HCT116 (cell line): Measurements from ENCODE around the gene GNAO1. TPM values are rescaled to one million over a fixed set of nuclear protein-coding genes. Genes with fewer than 3 reads are reported as not detected.

Experiments used
- ATAC-seq: fragments of 200-7000 bp; cut with Tn5 transposase; 2 replicates; pipeline ENCODE4 v1.9.1; 2020; ENCODE audit warnings: mild to moderate bottlenecking, moderate library complexity
- BruUV-seq: library from RNA; stranded (reverse); fragments of 400-500 nt; replicated peaks from 2 replicates; lab custom pipeline; 2021; lab: Mats Ljungman, UMichigan
- CTCF ChIA-PET: fragments of 300-600 bp; sonication (Branson Sonifier 250); formaldehyde crosslinking; loops from one replicate; lab custom pipeline; 2021; ENCODE audit warnings: antibody characterized with exemption; lab: Charles Lee
- POLR2A ChIA-PET: fragments of 300-600, 350-600 bp; sonication (Branson Sonifier 250); formaldehyde crosslinking; loops from one replicate; lab custom pipeline; 2021; ENCODE audit warnings: antibody characterized with exemption; lab: Charles Lee
- RAD21 ChIA-PET, 2 experiments: fragments of 300-600 bp; sonication (Branson Sonifier 250); formaldehyde crosslinking; loops; one replicate each; lab custom pipeline; 2023; ENCODE audit warnings: low total read pairs in 2 of 2; ENCODE audit not compliant: uncharacterized antibody in 2 of 2, unreplicated experiment in 2 of 2, low non-redundant PET in 1 of 2; lab: Charles Lee
- DNase-seq: peaks from one replicate; pipeline ENCODE4 v3.0.0-alpha.2; 2010; ENCODE audit warnings: low read depth, low spot score
- H2AFZ ChIP-seq: fragments of 200-600 bp; shearing (Covaris generic), sonication (generic); 2 replicates; pipeline ENCODE4 v1.6.1; 2017; ENCODE audit warnings: low read depth, mixed run types, mixed read lengths, antibody characterized with exemption, low read length; ENCODE audit not compliant: poor library complexity, severe bottlenecking
- H3K27ac ChIP-seq: 2 replicates; pipeline ENCODE4 v1.5.1; 2012; ENCODE audit warnings: low read depth, low read length
- H3K27me3 ChIP-seq: fragments of 200-600 bp; sonication (generic); 2 replicates; pipeline ENCODE4 v1.6.1; 2016; ENCODE audit warnings: mixed run types, low read length, mixed read lengths; ENCODE audit not compliant: insufficient read depth
- H3K36me3 ChIP-seq, 2 experiments: fragments of 200-500 bp in 1 of 2; fragments of 200-600 bp in 1 of 2; sonication (Bioruptor generic) in 1 of 2; sonication (generic) in 1 of 2; 2 replicates each; pipeline versions ENCODE4 v1.5.1 to v1.6.1; 2014 to 2016; ENCODE audit warnings: low read length in 2 of 2, inconsistent platforms in 1 of 2, mixed read lengths in 1 of 2, mixed run types in 1 of 2; ENCODE audit not compliant: insufficient read depth in 2 of 2, control insufficient read depth in 1 of 2
- H3K4me1 ChIP-seq, 2 experiments: fragments of 200-600 bp in 1 of 2; sonication (generic) in 1 of 2; 2 replicates each; pipeline versions ENCODE4 v1.5.1 to v1.6.1; 2012 to 2017; ENCODE audit warnings: low read length in 2 of 2, inconsistent platforms in 1 of 2, mild to moderate bottlenecking in 1 of 2, mixed read lengths in 1 of 2, mixed run types in 1 of 2, moderate library complexity in 1 of 2; ENCODE audit not compliant: insufficient read depth in 2 of 2, control insufficient read depth in 1 of 2
- H3K4me2 ChIP-seq: fragments of 200-600 bp; sonication (generic); 2 replicates; pipeline ENCODE4 v1.6.1; 2017; ENCODE audit warnings: mixed run types, low read length, mixed read lengths
- H3K4me3 ChIP-seq, 2 experiments: fragments of 200-600 bp in 1 of 2; sonication (generic) in 1 of 2; replicated peaks in 1 of 2; 2 replicates each; pipeline ENCODE4 v1.5.1; 2011 to 2016; ENCODE audit warnings: low read length in 2 of 2, control low read depth in 1 of 2, low read depth in 1 of 2, mild to moderate bottlenecking in 1 of 2, mixed read lengths in 1 of 2, mixed run types in 1 of 2
- H3K79me2 ChIP-seq: fragments of 200-600 bp; sonication (generic); 2 replicates; pipeline ENCODE4 v1.6.1; 2017; ENCODE audit warnings: mild to moderate bottlenecking, mixed run types, low read length, moderate library complexity, mixed read lengths; ENCODE audit not compliant: insufficient read depth
- H3K9ac ChIP-seq: fragments of 200-600 bp; sonication (generic); 2 replicates; pipeline ENCODE4 v1.6.1; 2016; ENCODE audit warnings: low read length, mixed read lengths
- H3K9me2 ChIP-seq: fragments of 200-600 bp; sonication (generic), shearing (Covaris generic); 2 replicates; pipeline ENCODE4 v1.6.1; 2017; ENCODE audit warnings: mixed run types, mild to moderate bottlenecking, moderate library complexity; ENCODE audit not compliant: insufficient read depth
- H3K9me3 ChIP-seq, 2 experiments: fragments of 200-500 bp in 1 of 2; fragments of 200-600 bp in 1 of 2; sonication (Bioruptor generic) in 1 of 2; sonication (generic) in 1 of 2; 2 replicates each; pipeline ENCODE4 v1.6.1; 2014 to 2017; ENCODE audit warnings: low read length in 2 of 2, mixed read lengths in 2 of 2, inconsistent platforms in 1 of 2, low read depth in 1 of 2, mild to moderate bottlenecking in 1 of 2, mixed run types in 1 of 2, moderate library complexity in 1 of 2; ENCODE audit not compliant: control insufficient read depth in 1 of 2, insufficient read depth in 1 of 2
- H4K20me1 ChIP-seq: fragments of 200-600 bp; sonication (generic), shearing (Covaris generic); 2 replicates; pipeline ENCODE4 v1.6.1; 2017; ENCODE audit warnings: mixed run types, mild to moderate bottlenecking, moderate library complexity; ENCODE audit not compliant: insufficient read depth
- CBX3 ChIP-seq: IDR thresholded peaks from 2 replicates; pipeline ENCODE4 v1.6.1; 2012; ENCODE audit warnings: low read depth
- CEBPB ChIP-seq: IDR thresholded peaks from 2 replicates; pipeline ENCODE4 v1.6.1; 2012; ENCODE audit warnings: low read depth
- EGR1 ChIP-seq: IDR thresholded peaks from 2 replicates; pipeline ENCODE4 v1.6.1; 2012; ENCODE audit warnings: low read depth
- ELF1 ChIP-seq: IDR thresholded peaks from 2 replicates; pipeline ENCODE4 v1.6.1; 2012; ENCODE audit warnings: low read depth, borderline replicate concordance
- EZH2 ChIP-seq: fragments of 200-600 bp; sonication (generic); IDR thresholded peaks from 2 replicates; pipeline ENCODE4 v1.6.1; 2017; ENCODE audit warnings: antibody characterized with exemption, mixed run types
- EZH2phosphoT487 ChIP-seq: fragments of 200-600 bp; IDR thresholded peaks from 2 replicates; pipeline ENCODE4 v1.6.1; 2018; ENCODE audit warnings: antibody characterized with exemption, borderline replicate concordance
- FOSL1 ChIP-seq: IDR thresholded peaks from 2 replicates; pipeline ENCODE4 v1.6.1; 2012; ENCODE audit warnings: low read depth
- POLR2A ChIP-seq: IDR thresholded peaks from 2 replicates; pipeline ENCODE4 v1.7.0; 2011; ENCODE audit warnings: borderline replicate concordance; ENCODE audit not compliant: insufficient read depth, insufficient read length; ENCODE audit errors: extremely low read depth
- POLR2AphosphoS5 ChIP-seq: IDR thresholded peaks from 2 replicates; pipeline ENCODE4 v1.6.1; 2011; ENCODE audit warnings: mild to moderate bottlenecking, low read depth, low read length, moderate library complexity
- RAD21 ChIP-seq: IDR thresholded peaks from 2 replicates; pipeline ENCODE4 v1.6.1; 2012; ENCODE audit warnings: low read depth, mild to moderate bottlenecking
- SIN3A ChIP-seq: IDR thresholded peaks from 2 replicates; pipeline ENCODE4 v1.6.1; 2012; ENCODE audit warnings: low read depth
- SP1 ChIP-seq: IDR thresholded peaks from 2 replicates; pipeline ENCODE4 v1.6.1; 2012; ENCODE audit warnings: low read depth
- YY1 ChIP-seq: IDR thresholded peaks from 2 replicates; pipeline ENCODE4 v1.6.1; 2011; ENCODE audit warnings: low read length, low read depth, moderate library complexity, mild to moderate bottlenecking; ENCODE audit not compliant: insufficient replicate concordance; ENCODE audit errors: extremely low read depth
- ZFX ChIP-seq: fragments of 450-650 bp; IDR thresholded peaks from 2 replicates; pipeline ENCODE4 v1.6.1; 2017
- ZNF274 ChIP-seq: fragments of 200-500 bp; sonication (Bioruptor generic); IDR thresholded peaks from 2 replicates; pipeline ENCODE4 v1.6.1; 2014; ENCODE audit warnings: mild to moderate bottlenecking, low read depth, low read length, inconsistent platforms
- intact Hi-C: fragments of 100-400 bp; cut with micrococcal nuclease; formaldehyde crosslinking; loops from 2 replicates; pipeline ENCODE4 v1.10.0; 2022
- total RNA-seq: library from RNA; stranded (reverse); gene quantifications from one replicate; pipeline ENCODE4 v1.2.1, GENCODE V29; 2021; ENCODE audit not compliant: unreplicated experiment
- TF ChIP-seq, protein P1 (sequence below): IDR thresholded peaks from 2 replicates; pipeline ENCODE4 v1.6.1; 2012
- TF ChIP-seq, protein P2 (sequence below): IDR thresholded peaks from 2 replicates; pipeline ENCODE4 v1.6.1; 2011; ENCODE audit warnings: mild to moderate bottlenecking, low read length, moderate library complexity; ENCODE audit not compliant: insufficient replicate concordance; ENCODE audit errors: extremely low read depth
- TF ChIP-seq, protein P3 (sequence below): IDR thresholded peaks from 2 replicates; pipeline ENCODE4 v1.6.1; 2012; ENCODE audit warnings: low read depth

The GNAO1 gene
- total RNA-seq, 1 experiment from 2014 or later = 0.12 TPM

DNA sequence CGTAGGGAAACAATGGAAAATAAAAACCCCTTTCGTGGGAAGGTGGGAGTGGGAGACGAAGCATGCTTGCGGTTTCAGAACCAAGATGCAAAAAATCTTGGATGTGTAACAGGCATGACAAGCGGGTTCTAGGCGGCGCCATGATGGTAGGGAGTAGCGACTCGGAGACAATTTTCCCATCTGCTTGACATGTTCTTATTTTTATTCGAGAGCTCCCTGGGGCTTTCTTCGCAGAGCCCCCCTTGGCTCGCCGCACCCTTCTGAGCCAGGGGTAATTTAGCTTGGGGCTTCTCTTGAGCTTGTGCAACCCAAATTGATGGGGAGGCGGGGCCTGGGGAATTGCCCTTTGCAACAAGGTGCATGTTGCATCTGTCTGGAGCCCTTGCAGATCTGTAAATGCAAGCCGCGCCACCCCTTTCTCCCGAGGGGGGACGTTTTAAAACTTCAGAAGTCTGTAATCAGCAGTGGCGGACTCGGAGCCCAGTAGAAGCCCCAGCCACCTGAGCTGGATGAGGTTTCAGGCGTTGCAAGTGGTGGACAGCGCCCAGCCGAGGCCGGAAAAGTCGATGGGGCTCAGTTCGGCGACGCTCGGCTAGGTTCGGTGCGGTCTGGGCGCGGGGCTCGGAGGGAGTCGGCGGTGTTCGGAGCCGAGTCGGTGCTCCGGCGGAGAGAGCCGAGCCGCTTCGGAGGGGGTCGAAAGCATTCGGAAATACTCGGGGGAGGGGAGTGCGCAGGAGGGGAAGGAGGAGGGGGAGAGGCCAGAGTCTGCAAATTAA lies 2.9 kb downstream of the GNAO1 start:
- Histone ChIP-seq H3K27me3 (peaks cover 42% of the 10 kb centered on the region), H3K4me2 (no peak overlapping the region), H3K4me1 (no peaks in the 10 kb centered on the region), H3K36me3 (no peaks in the 10 kb centered on the region), H4K20me1 (no peaks in the 10 kb centered on the region), H2AFZ (no peak overlapping the region), H3K9me2 (no peaks in the 10 kb centered on the region), H3K9ac (no peak overlapping the region), H3K79me2 (no peaks in the 10 kb centered on the region), H3K4me3 (no peak overlapping the region), H3K9me3 (no peaks in the 10 kb centered on the region), H3K27ac (no peak overlapping the region)
- RAD21 ChIA-PET = no interaction called here
- intact Hi-C loops = no loop called here
- TF ChIP-seq, protein P1, sequence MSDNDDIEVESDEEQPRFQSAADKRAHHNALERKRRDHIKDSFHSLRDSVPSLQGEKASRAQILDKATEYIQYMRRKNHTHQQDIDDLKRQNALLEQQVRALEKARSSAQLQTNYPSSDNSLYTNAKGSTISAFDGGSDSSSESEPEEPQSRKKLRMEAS = no peak
- TF ChIP-seq, protein P2, sequence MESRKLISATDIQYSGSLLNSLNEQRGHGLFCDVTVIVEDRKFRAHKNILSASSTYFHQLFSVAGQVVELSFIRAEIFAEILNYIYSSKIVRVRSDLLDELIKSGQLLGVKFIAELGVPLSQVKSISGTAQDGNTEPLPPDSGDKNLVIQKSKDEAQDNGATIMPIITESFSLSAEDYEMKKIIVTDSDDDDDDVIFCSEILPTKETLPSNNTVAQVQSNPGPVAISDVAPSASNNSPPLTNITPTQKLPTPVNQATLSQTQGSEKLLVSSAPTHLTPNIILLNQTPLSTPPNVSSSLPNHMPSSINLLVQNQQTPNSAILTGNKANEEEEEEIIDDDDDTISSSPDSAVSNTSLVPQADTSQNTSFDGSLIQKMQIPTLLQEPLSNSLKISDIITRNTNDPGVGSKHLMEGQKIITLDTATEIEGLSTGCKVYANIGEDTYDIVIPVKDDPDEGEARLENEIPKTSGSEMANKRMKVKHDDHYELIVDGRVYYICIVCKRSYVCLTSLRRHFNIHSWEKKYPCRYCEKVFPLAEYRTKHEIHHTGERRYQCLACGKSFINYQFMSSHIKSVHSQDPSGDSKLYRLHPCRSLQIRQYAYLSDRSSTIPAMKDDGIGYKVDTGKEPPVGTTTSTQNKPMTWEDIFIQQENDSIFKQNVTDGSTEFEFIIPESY = no peak
- TF ChIP-seq, protein P3, sequence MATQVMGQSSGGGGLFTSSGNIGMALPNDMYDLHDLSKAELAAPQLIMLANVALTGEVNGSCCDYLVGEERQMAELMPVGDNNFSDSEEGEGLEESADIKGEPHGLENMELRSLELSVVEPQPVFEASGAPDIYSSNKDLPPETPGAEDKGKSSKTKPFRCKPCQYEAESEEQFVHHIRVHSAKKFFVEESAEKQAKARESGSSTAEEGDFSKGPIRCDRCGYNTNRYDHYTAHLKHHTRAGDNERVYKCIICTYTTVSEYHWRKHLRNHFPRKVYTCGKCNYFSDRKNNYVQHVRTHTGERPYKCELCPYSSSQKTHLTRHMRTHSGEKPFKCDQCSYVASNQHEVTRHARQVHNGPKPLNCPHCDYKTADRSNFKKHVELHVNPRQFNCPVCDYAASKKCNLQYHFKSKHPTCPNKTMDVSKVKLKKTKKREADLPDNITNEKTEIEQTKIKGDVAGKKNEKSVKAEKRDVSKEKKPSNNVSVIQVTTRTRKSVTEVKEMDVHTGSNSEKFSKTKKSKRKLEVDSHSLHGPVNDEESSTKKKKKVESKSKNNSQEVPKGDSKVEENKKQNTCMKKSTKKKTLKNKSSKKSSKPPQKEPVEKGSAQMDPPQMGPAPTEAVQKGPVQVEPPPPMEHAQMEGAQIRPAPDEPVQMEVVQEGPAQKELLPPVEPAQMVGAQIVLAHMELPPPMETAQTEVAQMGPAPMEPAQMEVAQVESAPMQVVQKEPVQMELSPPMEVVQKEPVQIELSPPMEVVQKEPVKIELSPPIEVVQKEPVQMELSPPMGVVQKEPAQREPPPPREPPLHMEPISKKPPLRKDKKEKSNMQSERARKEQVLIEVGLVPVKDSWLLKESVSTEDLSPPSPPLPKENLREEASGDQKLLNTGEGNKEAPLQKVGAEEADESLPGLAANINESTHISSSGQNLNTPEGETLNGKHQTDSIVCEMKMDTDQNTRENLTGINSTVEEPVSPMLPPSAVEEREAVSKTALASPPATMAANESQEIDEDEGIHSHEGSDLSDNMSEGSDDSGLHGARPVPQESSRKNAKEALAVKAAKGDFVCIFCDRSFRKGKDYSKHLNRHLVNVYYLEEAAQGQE = no peak
- TF ChIP-seq CEBPB (no peak), POLR2A (no peak), POLR2AphosphoS5 (no peak), EGR1 (no peak), ZFX (no peak), RAD21 (no peak), SIN3A (no peak), YY1 (no peak), EZH2phosphoT487 (no peak), FOSL1 (no peak), ZNF274 (no peak), ELF1 (no peak), CBX3 (no peak), SP1 (no peak), EZH2 (no peak)
- ATAC-seq (no peak), DNase-seq (no peak)
- BruUV-seq = no TSS peak
- CTCF ChIA-PET = no interaction called here
- POLR2A ChIA-PET = no interaction called here
